KMS-11 (cell line): ENCODE results near the gene G6PC1.
"Not testable (repeated sequence)": the region's sequence is repeated elsewhere in the genome, so short reads cannot be mapped to it uniquely, and the experiment has no call there.

Source experiments
- H2AFZ ChIP-seq: fragments of 200-600 bp; sonication (generic); 2 replicates; pipeline ENCODE4 v1.6.1; 2016; ENCODE audit warnings: antibody characterized with exemption, mixed run types, low read depth
- H3K27ac ChIP-seq: fragments of 200-600 bp; sonication (generic); 2 replicates; pipeline ENCODE4 v1.6.1; 2016; ENCODE audit warnings: mild to moderate bottlenecking, mixed run types
- H3K27me3 ChIP-seq: fragments of 200-600 bp; sonication (generic); 2 replicates; pipeline ENCODE4 v1.6.1; 2017; ENCODE audit warnings: mild to moderate bottlenecking, low read depth, mixed run types, moderate library complexity; ENCODE audit not compliant: insufficient read depth
- H3K36me3 ChIP-seq: fragments of 200-600 bp; sonication (generic); 2 replicates; pipeline ENCODE4 v1.6.1; 2017; ENCODE audit warnings: mild to moderate bottlenecking, mixed run types; ENCODE audit not compliant: insufficient read depth
- H3K4me1 ChIP-seq: fragments of 200-600 bp; sonication (generic); 2 replicates; pipeline ENCODE4 v1.6.1; 2016; ENCODE audit warnings: mild to moderate bottlenecking, low read depth, mixed run types; ENCODE audit not compliant: poor library complexity, severe bottlenecking
- H3K4me2 ChIP-seq: fragments of 200-600 bp; sonication (generic); 2 replicates; pipeline ENCODE4 v1.7.0; 2016; ENCODE audit warnings: mild to moderate bottlenecking, mixed run types
- H3K4me3 ChIP-seq: fragments of 200-600 bp; sonication (generic); IDR thresholded peaks from 2 replicates; pipeline ENCODE4 v1.6.1; 2017; ENCODE audit warnings: low read depth, low read length, mixed read lengths; ENCODE audit not compliant: insufficient read depth
- H3K79me2 ChIP-seq: fragments of 200-600 bp; sonication (generic); 2 replicates; pipeline ENCODE4 v1.6.1; 2016; ENCODE audit warnings: low read depth, mixed run types; ENCODE audit not compliant: insufficient read depth
- H3K9ac ChIP-seq: fragments of 200-600 bp; sonication (generic); 2 replicates; pipeline ENCODE4 v1.6.1; 2016; ENCODE audit warnings: mild to moderate bottlenecking, mixed run types
- H4K20me1 ChIP-seq: fragments of 200-600 bp; sonication (generic); 2 replicates; pipeline ENCODE4 v1.6.1; 2016; ENCODE audit warnings: mild to moderate bottlenecking, mixed run types; ENCODE audit not compliant: insufficient read depth
- TF ChIP-seq, protein P1 (sequence below): fragments of 200-600 bp; sonication (generic); conservative IDR thresholded peaks from 2 replicates; pipeline ENCODE4 v1.6.1; 2017; ENCODE audit warnings: low read depth, mild to moderate bottlenecking, antibody characterized with exemption, low read length, moderate library complexity, mixed read lengths

Gene G6PC1

GRCh38 chr17:42922294-42922693 is 21.7 kb downstream of the G6PC1 start:
- H3K79me2 ChIP-seq = no peaks in the 10 kb centered on the region
- TF ChIP-seq, protein P1, sequence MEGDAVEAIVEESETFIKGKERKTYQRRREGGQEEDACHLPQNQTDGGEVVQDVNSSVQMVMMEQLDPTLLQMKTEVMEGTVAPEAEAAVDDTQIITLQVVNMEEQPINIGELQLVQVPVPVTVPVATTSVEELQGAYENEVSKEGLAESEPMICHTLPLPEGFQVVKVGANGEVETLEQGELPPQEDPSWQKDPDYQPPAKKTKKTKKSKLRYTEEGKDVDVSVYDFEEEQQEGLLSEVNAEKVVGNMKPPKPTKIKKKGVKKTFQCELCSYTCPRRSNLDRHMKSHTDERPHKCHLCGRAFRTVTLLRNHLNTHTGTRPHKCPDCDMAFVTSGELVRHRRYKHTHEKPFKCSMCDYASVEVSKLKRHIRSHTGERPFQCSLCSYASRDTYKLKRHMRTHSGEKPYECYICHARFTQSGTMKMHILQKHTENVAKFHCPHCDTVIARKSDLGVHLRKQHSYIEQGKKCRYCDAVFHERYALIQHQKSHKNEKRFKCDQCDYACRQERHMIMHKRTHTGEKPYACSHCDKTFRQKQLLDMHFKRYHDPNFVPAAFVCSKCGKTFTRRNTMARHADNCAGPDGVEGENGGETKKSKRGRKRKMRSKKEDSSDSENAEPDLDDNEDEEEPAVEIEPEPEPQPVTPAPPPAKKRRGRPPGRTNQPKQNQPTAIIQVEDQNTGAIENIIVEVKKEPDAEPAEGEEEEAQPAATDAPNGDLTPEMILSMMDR = no peak

GRCh38 chr17:42923472-42923871 is 22.9 kb downstream of the G6PC1 start:
- not testable (repeated sequence) for H2AFZ ChIP-seq, H3K79me2 ChIP-seq, H3K36me3 ChIP-seq, H3K27ac ChIP-seq, H3K4me3 ChIP-seq, H3K9ac ChIP-seq, H3K27me3 ChIP-seq, H4K20me1 ChIP-seq, H3K4me2 ChIP-seq
- H3K4me1 ChIP-seq = peaks cover 37% of the 10 kb centered on the region

More at GRCh38 chr17:42922294-42922693, 21.7 kb downstream of the G6PC1 start:
- H3K4me2 ChIP-seq = no peak overlapping the region
- no peak overlapping the region for H2AFZ ChIP-seq
- no peaks in the 10 kb centered on the region for H3K27me3 ChIP-seq
- H3K4me3 ChIP-seq = no peak overlapping the region
- H3K9ac ChIP-seq = no peak overlapping the region
- no peaks in the 10 kb centered on the region for H4K20me1 ChIP-seq
- H3K27ac ChIP-seq = no peak overlapping the region
- no peaks in the 10 kb centered on the region for H3K36me3 ChIP-seq
- peaks cover 38% of the 10 kb centered on the region for H3K4me1 ChIP-seq

- H2AFZ ChIP-seq = no peak overlapping the region
- no peak overlapping the region for H3K27ac ChIP-seq
These were observed 24.3 kb downstream of the G6PC1 start for GRCh38 chr17:42924891-42925290.

GRCh38 chr17:42928714-42929496 is 28.3 kb downstream of the G6PC1 start:
- Histone ChIP-seq H2AFZ (peak overlapping the region; percentile 64; the same call in 1 of the 2 replicates), H3K27me3 (no peaks in the 10 kb centered on the region), H3K4me2 (peak overlapping the region; percentile 50), H3K79me2 (no peaks in the 10 kb centered on the region), H3K9ac (peak overlapping the region; percentile 30; the same call in 1 of the 2 replicates), H3K27ac (peak overlapping the region; percentile 62), H3K4me1 (peaks cover 26% of the 10 kb centered on the region), H4K20me1 (no peaks in the 10 kb centered on the region), H3K36me3 (no peaks in the 10 kb centered on the region), H3K4me3 (no peak overlapping the region)
- TF ChIP-seq, protein P1 = peak; percentile 82

More at GRCh38 chr17:42924891-42925290, 24.3 kb downstream of the G6PC1 start:
- Histone ChIP-seq H4K20me1 (no peaks in the 10 kb centered on the region), H3K36me3 (no peaks in the 10 kb centered on the region), H3K27me3 (no peaks in the 10 kb centered on the region), H3K4me2 (no peak overlapping the region), H3K9ac (no peak overlapping the region), H3K4me3 (no peak overlapping the region), H3K79me2 (no peaks in the 10 kb centered on the region), H3K4me1 (peaks cover 36% of the 10 kb centered on the region)
- TF ChIP-seq, protein P1 = no peak

DNA sequence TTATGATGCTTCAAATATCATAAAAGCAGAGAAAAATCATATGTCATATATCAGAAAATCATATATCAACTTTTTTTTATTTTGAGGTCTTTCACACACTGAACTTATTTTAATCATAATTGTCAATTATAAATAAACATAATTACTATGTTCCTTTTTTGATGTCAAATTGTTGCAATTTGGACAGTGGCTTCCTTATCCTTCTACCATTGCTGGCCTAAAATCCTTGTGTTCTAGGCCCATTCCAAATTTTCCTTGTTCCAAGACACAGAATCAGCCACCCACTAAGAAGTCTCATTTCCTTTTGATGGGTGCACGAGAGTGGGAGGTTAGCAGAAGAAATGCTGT is 28.9 kb downstream of the G6PC1 start:
- no peaks in the 10 kb centered on the region for H4K20me1 ChIP-seq
- H3K27ac ChIP-seq = no peak overlapping the region; the same call in 1 of the 2 replicates
- peaks cover 26% of the 10 kb centered on the region for H3K4me1 ChIP-seq
- TF ChIP-seq, protein P1 = peak; percentile 25
- H3K4me2 ChIP-seq = no peak overlapping the region
- no peak overlapping the region for H2AFZ ChIP-seq
- H3K9ac ChIP-seq = no peak overlapping the region
- H3K4me3 ChIP-seq = no peak overlapping the region
- no peaks in the 10 kb centered on the region for H3K79me2 ChIP-seq
- no peaks in the 10 kb centered on the region for H3K27me3 ChIP-seq
- no peaks in the 10 kb centered on the region for H3K36me3 ChIP-seq
